ENCODE results near the gene CEP126.

Gene CEP126

GRCh38 chr11:101940901-101941520 is 26.2 kb downstream of the CEP126 start:
- no peak overlapping the region for H3K4me3 ChIP-seq (ENCODE audit: low read depth, low read length)
- TF ChIP-seq CTCF (IDR thresholded peaks at IDR 0.05; ENCODE audit: low read depth, low read length) (no peak), MYC (IDR thresholded peaks at IDR 0.05; ENCODE audit: low read depth, low read length) (no peak), POLR2A (IDR thresholded peaks at IDR 0.05; ENCODE audit: extremely low read depth, insufficient read length) (no peak), MAX (IDR thresholded peaks at IDR 0.05; ENCODE audit: low read depth, low read length) (no peak)
- DNase-seq (ENCODE audit: low read depth) = no peak

- DNase-seq (ENCODE audit: low read depth) = no peak
- no peak overlapping the region for H3K4me3 ChIP-seq (ENCODE audit: low read depth, low read length)
- TF ChIP-seq MAX (IDR thresholded peaks at IDR 0.05; ENCODE audit: low read depth, low read length) (no peak), MYC (IDR thresholded peaks at IDR 0.05; ENCODE audit: low read depth, low read length) (no peak), POLR2A (IDR thresholded peaks at IDR 0.05; ENCODE audit: extremely low read depth, insufficient read length) (no peak)
Observed at GRCh38 chr11:101944923-101945322, 30.1 kb downstream of the CEP126 start.

- H3K4me3 ChIP-seq (ENCODE audit: low read depth, low read length) = no peak overlapping the region
- DNase-seq (ENCODE audit: low read depth) = no peak
- TF ChIP-seq CTCF (IDR thresholded peaks at IDR 0.05; ENCODE audit: low read depth, low read length) (no peak), MAX (IDR thresholded peaks at IDR 0.05; ENCODE audit: low read depth, low read length) (no peak), MYC (IDR thresholded peaks at IDR 0.05; ENCODE audit: low read depth, low read length) (no peak), POLR2A (IDR thresholded peaks at IDR 0.05; ENCODE audit: extremely low read depth, insufficient read length) (no peak)
Observed at GRCh38 chr11:101945448-101945847, 30.6 kb downstream of the CEP126 start.

GRCh38 chr11:101949680-101950220 is 34.9 kb downstream of the CEP126 start:
- TF ChIP-seq MAX (IDR thresholded peaks at IDR 0.05; ENCODE audit: low read depth, low read length) = no peak
- no peak for TF ChIP-seq CTCF (IDR thresholded peaks at IDR 0.05; ENCODE audit: low read depth, low read length)
- no peak for TF ChIP-seq POLR2A (IDR thresholded peaks at IDR 0.05; ENCODE audit: extremely low read depth, insufficient read length)
- no peak for TF ChIP-seq MYC (IDR thresholded peaks at IDR 0.05; ENCODE audit: low read depth, low read length)
- DNase-seq (ENCODE audit: low read depth) = no peak
- no peak overlapping the region for H3K4me3 ChIP-seq (ENCODE audit: low read depth, low read length)

GRCh38 chr11:101955278-101955677 is 40.5 kb downstream of the CEP126 start:
- DNase-seq (ENCODE audit: low read depth) = no peak
- TF ChIP-seq MAX (IDR thresholded peaks at IDR 0.05; ENCODE audit: low read depth, low read length) (no peak), POLR2A (IDR thresholded peaks at IDR 0.05; ENCODE audit: extremely low read depth, insufficient read length) (no peak), CTCF (IDR thresholded peaks at IDR 0.05; ENCODE audit: low read depth, low read length) (no peak), MYC (IDR thresholded peaks at IDR 0.05; ENCODE audit: low read depth, low read length) (no peak)
- no peak overlapping the region for H3K4me3 ChIP-seq (ENCODE audit: low read depth, low read length)

GRCh38 chr11:101955701-101956100 is 40.9 kb downstream of the CEP126 start:
- TF ChIP-seq MAX (IDR thresholded peaks at IDR 0.05; ENCODE audit: low read depth, low read length) (no peak), POLR2A (IDR thresholded peaks at IDR 0.05; ENCODE audit: extremely low read depth, insufficient read length) (no peak), CTCF (IDR thresholded peaks at IDR 0.05; ENCODE audit: low read depth, low read length) (no peak), MYC (IDR thresholded peaks at IDR 0.05; ENCODE audit: low read depth, low read length) (no peak)
- DNase-seq (ENCODE audit: low read depth) = no peak
- no peak overlapping the region for H3K4me3 ChIP-seq (ENCODE audit: low read depth, low read length)
